GM08714 (cell line): ENCODE results near the gene FAM240A.

Experiments used
- H3K4me3 ChIP-seq: fragments of 200-500 bp; sonication (Bioruptor generic); 2 replicates; pipeline ENCODE4 v1.5.1; 2014; ENCODE audit warnings: mild to moderate bottlenecking, low read length, inconsistent platforms
- ZNF274 ChIP-seq: IDR thresholded peaks from 2 replicates; pipeline ENCODE4 v1.6.1; 2012; ENCODE audit warnings: mild to moderate bottlenecking, low read depth, low read length

The FAM240A gene

DNA sequence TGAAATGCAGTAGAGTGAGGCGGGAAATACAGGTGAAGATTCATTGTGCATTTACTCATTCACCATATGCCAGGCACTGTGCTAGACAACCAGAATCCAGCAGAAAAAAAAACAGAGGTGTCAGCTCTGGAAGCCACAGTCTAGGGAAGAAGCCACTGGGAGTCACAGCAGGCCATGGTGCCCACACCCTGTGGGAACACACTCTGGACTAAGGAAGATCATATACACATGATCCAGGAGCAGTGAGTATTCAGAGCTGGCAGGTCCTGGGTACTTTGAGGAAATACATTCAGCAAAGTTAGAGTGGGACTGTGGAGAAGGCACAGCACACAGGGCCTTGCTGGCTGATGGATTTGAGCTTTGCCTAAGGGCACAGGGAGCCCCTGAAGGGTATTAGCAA lies 14.8 kb downstream of the FAM240A start:
- no peak overlapping the region for H3K4me3 ChIP-seq
- no peak for TF ChIP-seq ZNF274

DNA sequence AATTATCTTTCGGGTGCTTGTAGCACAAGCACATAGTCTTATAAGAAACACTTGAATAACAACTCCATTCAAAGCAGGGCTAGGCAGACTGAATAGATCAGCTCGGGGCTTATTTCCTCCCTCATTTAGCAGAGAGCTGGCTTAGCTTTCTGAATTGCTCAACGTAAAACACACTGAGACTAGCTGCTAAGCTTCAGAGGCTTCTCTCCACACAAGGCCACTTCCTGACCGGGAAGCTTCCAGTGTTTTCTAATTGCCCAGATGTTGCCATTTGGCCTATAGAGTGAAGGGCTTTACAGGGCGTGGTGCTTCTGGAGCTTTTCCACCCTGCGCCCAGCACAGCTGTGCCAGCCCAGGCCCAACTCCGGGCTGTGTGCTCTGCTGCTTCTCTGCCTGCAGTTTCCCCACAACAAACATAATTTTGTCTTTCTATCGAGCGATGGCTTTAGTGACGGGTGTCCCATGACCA lies 16.6 kb downstream of the FAM240A start:
- TF ChIP-seq ZNF274, result no peak
- no peak overlapping the region for H3K4me3 ChIP-seq

DNA sequence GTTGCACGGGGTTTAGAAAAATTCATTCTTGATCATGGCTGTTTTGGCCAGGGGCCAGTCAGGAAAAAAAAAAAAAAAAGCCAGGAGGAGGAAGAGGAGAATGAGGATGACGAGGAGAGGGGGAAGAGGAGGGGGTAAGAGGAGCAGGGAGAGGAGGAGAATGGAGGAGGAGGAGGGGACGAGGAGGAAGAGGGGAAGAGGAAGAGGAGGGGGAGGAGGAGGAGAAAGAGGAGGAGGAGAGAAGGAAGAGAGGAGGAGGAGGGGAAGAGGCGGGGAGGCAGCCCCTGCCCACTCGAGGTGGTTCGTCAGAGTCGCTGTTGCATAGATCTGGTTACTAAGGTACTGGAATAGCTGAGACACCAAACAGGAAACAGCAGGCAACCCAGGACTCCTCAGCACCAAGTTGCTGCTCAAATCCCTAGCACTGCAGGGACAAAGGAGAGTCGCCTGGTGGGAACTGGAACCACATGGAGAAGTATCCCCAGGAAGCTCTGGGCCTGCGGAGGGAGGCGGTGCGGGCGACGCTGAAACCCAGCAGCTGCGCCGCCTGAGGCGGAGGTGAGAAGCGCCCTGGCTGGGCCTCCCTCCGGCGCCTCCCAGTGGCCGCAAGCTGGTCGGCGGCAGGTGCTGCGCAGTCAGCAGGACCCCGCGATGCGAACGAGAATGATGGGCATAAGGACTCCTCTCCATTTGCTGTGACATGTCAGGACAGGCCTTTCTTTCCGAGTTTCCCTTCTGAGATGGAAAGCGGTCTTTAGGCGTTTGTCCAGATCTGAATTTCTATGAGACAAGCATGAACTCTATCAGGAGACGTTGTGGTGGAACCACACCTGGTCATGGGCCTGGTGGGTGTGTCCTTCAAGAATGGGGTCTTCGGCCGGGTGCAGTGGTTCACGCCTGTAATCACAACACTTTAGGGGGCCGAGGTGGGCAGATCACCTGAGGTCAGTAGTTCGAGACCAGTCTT lies 17.5 kb downstream of the FAM240A start:
- H3K4me3 ChIP-seq, result no peak overlapping the region; the same call in 1 of the 2 replicates

DNA sequence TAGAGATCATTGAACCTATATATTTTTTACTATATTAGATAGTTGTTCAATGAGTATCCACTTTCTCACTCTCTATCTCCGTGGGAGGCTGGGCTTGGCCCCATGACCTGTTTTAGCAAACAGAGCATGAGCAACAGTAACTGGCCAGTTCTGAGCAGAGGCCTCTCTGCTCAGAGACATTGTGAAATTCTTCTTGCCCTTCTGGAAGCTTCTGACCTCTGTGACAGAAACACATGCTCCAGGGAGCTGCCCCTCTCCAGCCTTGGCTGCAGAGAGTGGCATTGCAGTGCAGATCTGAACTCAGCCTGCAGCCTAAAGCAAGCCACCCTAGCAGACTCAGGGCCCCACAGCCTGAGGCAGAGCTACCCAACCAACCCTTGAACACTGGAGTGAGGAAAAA lies 20.5 kb downstream of the FAM240A start:
- TF ChIP-seq ZNF274, result no peak
- H3K4me3 ChIP-seq, result no peak overlapping the region

More for the DNA sequence above, 17.5 kb downstream of the FAM240A start:
- no peak for TF ChIP-seq ZNF274

DNA sequence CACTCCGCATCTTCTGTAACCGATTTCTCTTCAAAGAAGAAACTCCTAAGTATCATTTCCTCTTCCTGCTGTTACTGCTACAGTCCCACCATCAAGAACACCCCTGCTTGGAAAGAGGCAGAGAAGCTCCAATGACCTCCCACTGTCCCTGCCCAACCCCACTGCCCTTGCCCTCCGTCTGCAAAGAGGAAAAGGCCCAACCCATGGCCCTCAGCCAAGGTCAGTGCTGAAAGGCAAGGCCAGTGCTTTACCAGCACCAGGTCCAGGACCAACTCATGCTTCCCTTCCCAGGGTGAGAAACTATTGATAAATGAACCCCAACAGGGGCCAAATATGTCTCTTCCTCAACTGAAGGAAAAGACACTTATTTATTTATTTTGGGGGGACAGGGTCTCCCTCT lies 22.5 kb downstream of the FAM240A start:
- no peak overlapping the region for H3K4me3 ChIP-seq

DNA sequence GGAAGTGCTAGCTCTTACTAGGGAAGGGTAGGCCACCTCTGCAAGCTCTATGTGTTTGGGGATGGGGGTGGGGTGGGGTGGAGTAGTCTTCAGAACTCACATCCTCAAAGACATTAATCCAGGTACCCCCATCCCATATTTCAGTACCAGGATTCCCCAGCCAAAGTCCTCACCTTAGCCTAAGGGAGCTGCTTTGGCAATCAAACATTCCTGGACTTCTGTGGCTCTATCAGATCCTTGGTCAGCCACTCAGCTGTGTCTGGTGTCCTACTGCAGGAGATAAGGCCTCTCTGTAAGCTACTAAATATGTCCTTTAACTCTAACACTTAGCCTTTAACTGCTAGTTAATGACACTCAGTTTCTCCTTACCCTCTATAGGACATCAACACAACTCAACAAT lies 26.9 kb downstream of the FAM240A start:
- TF ChIP-seq ZNF274, result no peak
- H3K4me3 ChIP-seq, result no peak overlapping the region

More for the DNA sequence above, 22.5 kb downstream of the FAM240A start:
- TF ChIP-seq ZNF274, result no peak

DNA sequence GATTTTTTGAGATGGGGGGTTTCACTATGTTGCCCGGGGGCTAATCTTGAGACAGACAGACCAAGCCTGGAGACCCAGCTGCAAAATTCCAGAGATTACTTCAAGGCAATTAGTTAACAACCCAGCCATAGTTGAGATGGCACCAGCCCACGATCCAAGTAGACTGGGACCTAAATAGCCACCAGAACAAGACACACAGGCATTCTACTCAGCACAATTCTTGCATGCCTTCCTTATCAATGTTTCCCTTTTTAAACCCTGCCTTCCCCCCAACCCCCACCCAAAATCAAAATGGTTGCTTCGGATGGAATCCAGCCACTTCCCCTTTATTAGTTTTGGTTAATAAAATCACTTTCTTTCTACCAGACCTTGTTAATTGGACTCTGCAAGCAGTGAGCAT lies 28.6 kb downstream of the FAM240A start:
- no peak for TF ChIP-seq ZNF274
- H3K4me3 ChIP-seq, result no peak overlapping the region

DNA sequence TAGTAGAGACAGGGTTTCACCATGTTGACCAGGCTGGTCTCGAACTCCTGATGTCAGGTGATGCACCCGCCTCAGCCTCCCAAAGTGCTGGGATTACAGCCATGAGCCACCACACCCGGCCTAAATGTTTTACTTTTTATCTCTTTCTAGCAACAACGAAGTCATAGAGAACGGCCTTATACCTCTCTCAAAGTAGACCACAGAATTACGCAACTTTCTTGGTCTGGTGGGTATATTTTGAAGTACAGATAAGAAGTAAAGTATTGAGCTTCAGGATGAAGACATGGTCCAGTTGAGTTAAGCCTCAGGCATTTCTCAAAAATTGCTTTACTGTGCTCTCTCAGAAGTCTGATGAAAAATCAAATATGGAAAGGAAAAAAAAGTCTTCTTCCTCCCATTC lies 30.6 kb downstream of the FAM240A start:
- H3K4me3 ChIP-seq, result no peak overlapping the region
- TF ChIP-seq ZNF274, result no peak

DNA sequence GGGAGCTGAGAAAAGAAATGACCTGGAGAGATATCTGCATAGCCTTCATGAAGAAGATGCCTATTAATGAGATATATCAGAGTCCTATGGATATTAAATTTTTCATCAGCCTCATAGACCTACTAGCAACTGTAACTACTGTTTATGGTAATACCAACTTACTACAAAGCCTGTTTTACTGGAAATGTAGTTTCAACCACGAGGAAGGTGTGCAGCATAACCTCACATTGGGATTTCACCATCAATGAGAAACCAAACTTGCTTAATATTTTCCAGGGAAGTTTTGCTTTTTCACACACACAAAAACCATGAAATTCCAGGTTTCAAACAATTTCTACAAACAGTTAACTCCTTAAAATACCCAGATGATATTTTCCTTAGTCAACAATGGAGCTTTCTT lies 31.4 kb downstream of the FAM240A start:
- TF ChIP-seq ZNF274, result no peak
- H3K4me3 ChIP-seq, result no peak overlapping the region

DNA sequence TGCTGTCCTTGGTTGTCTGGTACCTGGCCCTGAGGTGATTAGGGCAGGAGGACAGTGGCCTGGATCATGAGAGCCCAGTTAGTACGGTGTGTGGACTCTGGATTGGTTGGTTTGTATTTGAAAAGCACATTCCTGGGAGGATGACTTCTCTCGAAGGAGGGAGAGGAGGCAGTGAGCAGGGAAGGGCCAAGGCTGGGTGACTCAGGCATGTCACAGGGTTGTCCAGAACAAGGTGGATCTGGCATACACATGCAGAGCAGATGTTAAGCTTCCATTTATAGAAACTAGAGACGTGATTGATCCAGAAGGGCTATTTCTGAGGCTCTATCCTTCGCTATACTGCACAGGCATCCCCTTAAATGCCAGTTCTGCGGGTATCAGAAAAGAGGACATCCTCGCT lies 34.4 kb downstream of the FAM240A start:
- TF ChIP-seq ZNF274, result no peak
- H3K4me3 ChIP-seq, result no peak overlapping the region

DNA sequence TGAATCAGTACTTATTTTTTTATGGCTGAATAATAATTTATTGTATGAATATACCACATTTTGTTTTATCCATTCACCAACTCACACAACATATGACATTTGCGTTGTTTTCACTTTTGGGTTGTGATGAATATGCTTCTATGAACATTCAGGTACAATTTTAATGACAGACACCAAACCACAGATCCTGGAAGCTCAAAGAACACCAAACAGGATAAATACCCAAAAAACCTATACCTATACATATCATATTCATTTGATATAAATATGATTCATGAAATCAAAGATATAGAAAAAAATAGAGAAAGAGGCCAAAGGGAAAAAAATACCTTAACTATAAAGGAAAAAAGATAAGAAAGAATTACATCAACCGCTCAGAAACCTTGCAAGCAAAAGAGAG lies 35.8 kb downstream of the FAM240A start:
- TF ChIP-seq ZNF274, result no peak
- H3K4me3 ChIP-seq, result no peak overlapping the region

DNA sequence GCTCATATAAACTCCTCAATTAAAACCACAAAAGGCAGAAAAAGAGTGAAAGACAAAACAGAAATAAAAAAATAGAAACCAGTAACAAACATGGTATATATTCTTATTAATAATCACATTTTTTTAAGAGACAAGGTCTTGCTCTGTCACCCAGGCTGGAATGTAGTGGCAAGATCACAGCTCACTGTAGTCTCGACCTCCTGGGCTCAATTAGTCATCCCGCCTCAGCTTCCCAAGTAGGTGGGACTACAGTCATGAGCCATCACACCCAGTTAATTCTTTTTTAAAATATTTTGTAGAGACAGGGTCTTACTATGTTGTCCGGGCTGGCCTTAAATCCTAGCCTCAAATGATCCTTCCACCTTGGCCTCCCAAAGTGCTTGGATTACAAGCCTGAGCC lies 37.1 kb downstream of the FAM240A start:
- no peak for TF ChIP-seq ZNF274
- H3K4me3 ChIP-seq, result no peak overlapping the region

DNA sequence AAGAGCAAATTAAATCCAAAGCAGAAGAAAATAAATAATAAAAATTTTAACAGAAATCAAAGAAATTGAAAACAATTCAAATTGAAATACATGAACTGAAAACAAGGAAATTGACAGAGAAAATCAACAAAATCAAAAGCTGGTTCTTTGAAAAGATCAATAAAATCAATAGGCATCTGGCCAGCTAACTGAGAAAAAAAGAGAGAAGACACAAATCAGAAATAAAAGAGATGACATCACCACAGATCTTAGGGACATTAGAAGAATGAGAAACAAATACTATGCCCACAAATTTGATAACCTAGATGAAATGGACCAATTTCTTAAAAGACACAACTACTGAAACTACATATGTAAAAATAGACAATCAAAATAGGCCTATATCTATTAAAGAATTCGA lies 38.8 kb downstream of the FAM240A start:
- TF ChIP-seq ZNF274, result no peak
- H3K4me3 ChIP-seq, result no peak overlapping the region

DNA sequence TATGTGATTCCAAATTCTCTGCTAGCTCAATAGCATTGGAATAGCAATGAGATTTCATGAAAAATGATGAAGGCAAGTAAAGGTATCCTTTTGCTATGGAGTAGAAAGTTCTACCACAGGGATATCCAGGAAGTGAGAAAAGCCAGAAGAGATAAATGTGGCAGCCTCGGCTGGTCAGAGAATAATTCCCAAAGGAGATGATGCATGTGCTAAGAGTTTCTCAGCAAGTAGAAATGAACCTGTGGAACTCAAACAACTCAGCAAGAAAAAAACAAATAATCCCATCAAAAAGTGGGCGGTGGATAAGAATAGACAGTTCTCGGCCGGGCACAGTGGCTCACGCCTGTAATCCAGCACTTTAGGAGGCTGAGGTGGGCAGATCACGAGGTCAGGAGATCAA lies 42.9 kb downstream of the FAM240A start:
- no peak for TF ChIP-seq ZNF274
- no peak overlapping the region for H3K4me3 ChIP-seq

DNA sequence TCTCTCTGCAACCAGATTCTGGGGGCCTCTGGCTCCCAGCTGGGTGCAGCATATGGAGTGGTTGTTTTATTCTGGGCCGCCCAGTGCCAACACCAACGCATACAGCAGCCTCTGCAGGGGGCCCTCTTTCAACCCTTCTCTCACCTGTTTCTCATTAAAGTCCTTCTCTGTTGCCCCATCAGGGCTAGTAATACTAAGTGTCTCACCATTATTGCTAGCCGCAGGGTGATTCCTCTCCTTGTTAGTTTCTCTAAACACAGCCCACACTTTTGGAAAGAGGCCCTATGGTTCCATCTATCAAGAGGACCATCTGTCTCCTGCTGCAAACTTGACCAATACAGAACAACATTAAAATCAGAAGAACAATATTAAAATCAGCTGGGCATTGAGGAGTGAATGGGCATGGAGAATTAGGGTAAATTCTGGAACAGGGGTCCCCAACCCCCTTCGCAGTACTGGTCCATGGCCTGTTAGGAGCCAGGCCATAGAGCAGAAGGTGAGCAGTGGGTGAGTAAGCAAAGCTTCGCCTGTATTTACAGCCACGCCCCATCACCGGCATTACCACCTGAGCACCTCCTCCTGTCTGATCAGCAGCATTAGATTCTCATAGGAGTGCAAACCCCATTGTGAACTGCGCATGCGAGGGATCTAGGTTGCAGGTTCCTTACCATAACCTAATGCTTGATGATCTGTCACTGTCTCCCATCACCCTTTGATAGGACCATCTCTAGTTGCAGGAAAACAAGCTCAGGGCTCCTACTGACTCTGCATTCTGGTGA lies 44.6 kb downstream of the FAM240A start:
- H3K4me3 ChIP-seq, result no peak overlapping the region
- no peak for TF ChIP-seq ZNF274
